Suprapubic skin (tissue), 4 donors: Measurements from ENCODE around the gene TMEM250. TPM values are rescaled to one million over a fixed set of nuclear protein-coding genes. Genes with fewer than 3 reads are reported as not detected.
A peak's percentile ranks its signal among the peaks of the same experiment; 100 is the strongest.

Source experiments
- DNase-seq, 2 donors: peaks; one replicate each; pipeline ENCODE4 v3.0.0-alpha.2; 2019; ENCODE audit warnings: low spot score in 2 of 2
- H3K27ac ChIP-seq: fragments of 200-600 bp; sonication (generic); one replicate; pipeline ENCODE4 v1.5.1; 2019
- H3K27me3 ChIP-seq: fragments of 200-600 bp; sonication (generic); one replicate; pipeline ENCODE4 v1.5.1; 2019
- H3K36me3 ChIP-seq: fragments of 200-600 bp; sonication (generic); one replicate; pipeline ENCODE4 v1.5.1; 2019
- H3K4me1 ChIP-seq: fragments of 200-600 bp; sonication (generic); one replicate; pipeline ENCODE4 v1.5.1; 2019
- H3K4me3 ChIP-seq: fragments of 200-600 bp; sonication (generic); one replicate; pipeline ENCODE4 v1.5.1; 2019; ENCODE audit warnings: mild to moderate bottlenecking
- H3K9me3 ChIP-seq: fragments of 200-600 bp; sonication (generic); one replicate; pipeline ENCODE4 v1.5.1; 2019
- CTCF ChIP-seq, 2 donors: fragments of 200-600 bp in 1 of 2; fragments of 450-650 bp in 1 of 2; sonication (generic) in 1 of 2; IDR thresholded peaks; one replicate each; pipeline ENCODE4 v1.5.1; 2016 to 2019; ENCODE audit warnings: antibody characterized with exemption in 2 of 2, mild to moderate bottlenecking in 1 of 2, moderate library complexity in 1 of 2
- EP300 ChIP-seq: sonication (generic); formaldehyde crosslinking; IDR thresholded peaks from one replicate; pipeline ENCODE4 v1.6.1; 2017; ENCODE audit warnings: antibody characterized with exemption
- POLR2A ChIP-seq, 2 donors: fragments of 450-650 bp; IDR thresholded peaks; one replicate each; pipeline ENCODE4 v1.6.1; 2017; ENCODE audit warnings: antibody characterized with exemption in 2 of 2, mild to moderate bottlenecking in 2 of 2, moderate library complexity in 2 of 2
- POLR2AphosphoS5 ChIP-seq, 3 donors: sonication (generic); formaldehyde crosslinking; IDR thresholded peaks; one replicate each; pipeline ENCODE4 v1.6.1; 2017; ENCODE audit warnings: antibody characterized with exemption in 3 of 3
- WGBS: methylation state at CpG from one replicate; pipeline ENCODE4 v1.1.5; 2018; 5-methylcytosine and 5-hydroxymethylcytosine counted together
- total RNA-seq, 4 donors: library from RNA; depleted of rRNA; stranded (reverse); fragments of >200 nt; gene quantifications; one replicate each; pipeline ENCODE4 v1.1.0, GENCODE V29; 2016

TMEM250 gene
- total RNA-seq, 4 donors from 2014 or later, result 37.0 to 66.9 (median 57.8) TPM

DNA sequence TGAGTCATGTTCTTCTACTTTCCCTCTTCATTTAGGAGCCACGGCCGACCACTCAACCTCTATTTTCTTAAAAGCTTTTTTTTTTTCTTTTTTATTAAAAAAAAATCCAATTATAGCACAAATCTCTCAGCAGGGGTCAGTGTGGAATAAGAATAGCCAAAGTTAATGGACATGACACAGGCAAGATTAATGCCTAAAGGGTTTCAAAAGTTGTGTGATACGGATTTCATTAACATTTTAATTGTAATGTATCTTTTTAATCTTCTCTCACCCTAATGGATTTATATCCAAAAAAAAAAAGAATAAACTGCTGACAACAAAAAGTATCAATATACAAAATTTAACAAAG is 29.0 kb downstream of the TMEM250 start:
- Histone ChIP-seq H3K4me1 (peaks cover 80% of the 10 kb centered on the region), H3K27me3 (no peaks in the 10 kb centered on the region), H3K4me3 (no peak overlapping the region), H3K36me3 (no peaks in the 10 kb centered on the region), H3K27ac (no peak overlapping the region), H3K9me3 (no peaks in the 10 kb centered on the region)
- 14% methylated on average over 3 of the region's 3 CpGs for WGBS
- no peak for DNase-seq
- no peak for TF ChIP-seq CTCF (IDR thresholded peaks at IDR 0.05)

GRCh38 chr9:136088939-136089696 is 29.6 kb downstream of the TMEM250 start:
- no peaks in the 10 kb centered on the region for H3K36me3 ChIP-seq
- no peak overlapping the region for H3K27ac ChIP-seq
- no peaks in the 10 kb centered on the region for H3K9me3 ChIP-seq
- peak in 1 of 2 donors; percentile 61 for DNase-seq
- H3K27me3 ChIP-seq, result no peaks in the 10 kb centered on the region
- 64% methylated on average over 13 of the region's 22 CpGs for WGBS
- peaks cover 76% of the 10 kb centered on the region for H3K4me1 ChIP-seq
- no peak for TF ChIP-seq POLR2AphosphoS5 (IDR thresholded peaks at IDR 0.05)
- TF ChIP-seq EP300, result no peak
- no peak for TF ChIP-seq CTCF (IDR thresholded peaks at IDR 0.05)
- H3K4me3 ChIP-seq, result peak overlapping the region; percentile 20

DNA sequence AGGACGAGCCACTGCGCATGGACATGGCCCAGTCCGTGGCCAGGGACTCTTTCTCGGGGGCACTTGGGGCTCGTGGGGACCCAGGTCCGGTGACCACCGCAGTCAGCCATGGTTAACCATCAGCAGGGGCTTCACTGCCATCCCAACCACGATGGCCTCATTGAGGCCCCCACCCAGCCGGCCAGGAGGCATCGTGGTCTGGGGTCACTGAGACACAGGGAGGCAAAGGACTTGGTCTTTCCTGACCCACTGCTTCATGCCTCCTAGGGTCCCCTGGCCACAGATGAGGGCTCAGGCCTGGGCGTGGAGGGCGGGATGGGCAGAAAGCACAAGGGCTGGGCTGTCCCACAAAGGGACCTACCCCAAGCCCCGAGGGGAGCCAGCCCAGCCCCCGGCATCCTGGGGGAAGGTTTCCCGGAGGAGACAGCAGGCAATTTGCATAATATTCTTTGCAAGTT is 30.2 kb downstream of the TMEM250 start:
- TF ChIP-seq POLR2AphosphoS5 (IDR thresholded peaks at IDR 0.05), result no peak
- TF ChIP-seq CTCF (IDR thresholded peaks at IDR 0.05), result no peak
- no peak for TF ChIP-seq EP300
- TF ChIP-seq POLR2A (IDR thresholded peaks at IDR 0.05), result no peak
- H3K4me1 ChIP-seq, result peaks cover 70% of the 10 kb centered on the region
- 38% methylated on average over 3 of the region's 15 CpGs for whole genome bisulfite sequencing
- no peak for DNase-seq
- H3K27ac ChIP-seq, result no peak overlapping the region
- peaks cover 2% of the 10 kb centered on the region for H3K36me3 ChIP-seq
- H3K9me3 ChIP-seq, result no peaks in the 10 kb centered on the region
- no peak overlapping the region for H3K4me3 ChIP-seq
- H3K27me3 ChIP-seq, result no peaks in the 10 kb centered on the region

GRCh38 chr9:136087741-136088480 is 30.8 kb downstream of the TMEM250 start:
- Histone ChIP-seq H3K4me1 (peaks cover 64% of the 10 kb centered on the region), H3K9me3 (no peaks in the 10 kb centered on the region), H3K36me3 (peaks cover 5% of the 10 kb centered on the region), H3K4me3 (no peak overlapping the region), H3K27me3 (no peaks in the 10 kb centered on the region), H3K27ac (no peak overlapping the region)
- 67% methylated on average over 1 of the region's 24 CpGs for WGBS
- TF ChIP-seq POLR2A (IDR thresholded peaks at IDR 0.05), result no peak
- no peak for DNase-seq

- Histone ChIP-seq H3K4me1 (peaks cover 59% of the 10 kb centered on the region), H3K36me3 (peaks cover 5% of the 10 kb centered on the region), H3K27ac (no peak overlapping the region), H3K9me3 (no peaks in the 10 kb centered on the region), H3K27me3 (no peaks in the 10 kb centered on the region), H3K4me3 (no peak overlapping the region)
- no peak for TF ChIP-seq EP300
- TF ChIP-seq POLR2A (IDR thresholded peaks at IDR 0.05), result no peak
- no peak for TF ChIP-seq CTCF (IDR thresholded peaks at IDR 0.05)
- TF ChIP-seq POLR2AphosphoS5 (IDR thresholded peaks at IDR 0.05), result no peak
- DNase-seq, result no peak
- WGBS, result 83% methylated on average over 11 of the region's 21 CpGs
Measured at GRCh38 chr9:136086951-136087740, 31.5 kb downstream of the TMEM250 start.
